GM18505 (cell line): ENCODE data around the gene ELP4.

Source experiments
- ATAC-seq: cut with Tn5 transposase; IDR thresholded peaks from one replicate; pipeline ENCODE4 v1.9.1; 2021; ENCODE audit not compliant: unreplicated experiment
- POLR2A ChIP-seq: IDR thresholded peaks from 4 replicates; pipeline ENCODE4 v1.6.1; 2011; ENCODE audit warnings: borderline replicate concordance; ENCODE audit not compliant: insufficient read depth, insufficient read length; ENCODE audit errors: extremely low read depth

The ELP4 gene

DNA sequence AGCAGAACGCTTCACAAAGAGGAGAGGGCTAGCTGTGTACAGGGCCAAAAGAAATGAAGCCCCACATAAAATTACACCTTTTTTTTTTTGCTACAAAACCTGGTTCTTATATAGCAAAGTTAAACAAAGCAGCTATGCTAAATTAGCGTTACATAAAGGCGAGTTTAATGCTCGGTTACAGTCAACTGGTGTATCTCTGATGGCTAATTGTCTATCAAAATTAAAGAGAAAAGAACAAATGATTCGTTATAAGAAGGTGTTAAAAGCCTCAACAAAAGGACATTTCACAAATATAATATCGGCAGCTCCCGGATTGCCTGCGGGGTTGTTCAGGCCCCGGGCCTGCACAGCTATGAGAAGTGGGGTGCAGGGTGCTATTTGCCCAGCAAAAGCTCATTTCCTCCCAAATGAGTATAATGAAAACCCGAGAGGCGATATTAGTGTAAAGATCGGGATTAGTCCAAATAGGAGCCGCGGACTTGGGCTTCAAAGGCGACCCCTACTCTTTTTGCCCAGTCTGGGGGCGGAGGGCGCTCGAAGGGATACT, 314.8 kb downstream of the ELP4 start:
- TF ChIP-seq POLR2A, result no peak
- ATAC-seq, result no peak

DNA sequence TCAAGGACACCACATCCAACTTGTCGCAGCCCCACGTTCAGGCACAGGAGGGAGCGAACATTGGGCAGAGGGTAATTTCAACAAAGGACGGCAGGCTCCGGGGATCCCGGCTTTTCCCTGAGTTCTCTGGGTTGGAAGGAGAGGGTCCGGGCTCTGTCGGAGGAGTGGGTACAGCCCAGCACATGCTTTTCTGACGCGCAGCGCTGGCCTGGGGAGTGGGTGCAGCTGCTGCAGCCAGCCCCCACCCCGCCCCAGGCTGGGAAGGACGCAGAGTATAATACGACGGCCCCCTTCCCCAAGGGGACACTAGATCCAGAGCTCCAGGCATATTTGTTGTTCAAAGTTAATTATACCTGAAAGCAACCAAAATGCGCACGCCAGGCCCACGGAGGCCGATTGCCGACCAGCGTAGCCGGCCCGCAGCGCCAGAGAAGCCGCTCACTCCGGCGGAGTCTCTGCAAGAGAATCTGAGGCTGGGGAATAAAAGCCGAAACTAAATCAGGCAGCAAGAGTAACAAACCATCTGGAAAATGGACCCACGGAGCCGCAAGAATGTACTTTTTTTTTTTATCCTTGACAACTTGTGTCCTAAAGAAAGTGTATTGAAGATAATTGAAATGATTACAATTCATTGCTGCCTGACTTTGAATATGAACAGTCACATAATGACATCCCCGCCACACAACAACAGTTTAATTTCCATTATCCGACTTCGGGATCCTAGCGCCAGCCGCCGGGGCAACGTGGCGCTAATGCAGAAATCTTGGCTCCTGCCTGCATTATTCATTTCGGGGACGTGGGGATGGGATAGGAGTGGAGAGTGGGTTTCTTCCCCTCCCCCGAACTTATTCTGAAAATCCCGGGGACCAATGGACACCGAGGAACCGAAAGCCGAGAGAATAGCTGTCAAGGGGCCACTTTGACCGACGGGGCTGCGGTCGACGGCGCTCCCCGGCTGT, 315.6 kb downstream of the ELP4 start:
- no peak for ATAC-seq
- TF ChIP-seq POLR2A, result no peak

DNA sequence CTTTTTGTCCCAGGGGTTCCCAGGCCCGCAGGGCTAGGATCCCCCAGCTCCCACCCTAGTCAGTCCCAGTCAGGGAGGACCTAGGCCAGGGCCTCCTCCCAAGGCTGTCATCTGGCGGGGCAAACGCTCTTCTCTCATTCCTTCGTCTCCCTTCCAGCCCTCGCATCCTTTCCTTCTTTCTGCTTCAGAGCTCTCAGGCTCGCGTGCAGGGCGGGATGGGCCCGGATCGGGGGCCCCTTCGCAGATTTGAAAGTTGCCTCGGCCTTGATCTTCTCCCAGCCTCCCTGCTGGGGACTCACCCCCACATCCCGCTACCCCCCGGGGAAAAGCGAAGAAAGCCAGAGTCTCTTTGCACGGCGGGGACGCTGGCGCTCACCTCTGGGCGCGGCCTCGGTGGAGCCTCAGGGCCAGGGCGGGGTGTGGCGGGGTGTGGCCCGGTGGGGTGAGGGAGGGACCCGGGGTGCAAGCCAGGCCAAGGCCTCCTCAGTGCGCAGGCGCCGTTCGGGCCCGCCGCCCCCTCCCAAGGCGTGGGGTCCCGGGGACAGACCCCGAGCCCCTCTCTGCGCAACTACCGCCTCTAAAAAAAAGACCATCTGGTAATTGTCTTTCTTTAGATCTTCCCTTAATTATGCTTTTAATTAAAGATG, 316.4 kb downstream of the ELP4 start:
- ATAC-seq, result no peak

DNA sequence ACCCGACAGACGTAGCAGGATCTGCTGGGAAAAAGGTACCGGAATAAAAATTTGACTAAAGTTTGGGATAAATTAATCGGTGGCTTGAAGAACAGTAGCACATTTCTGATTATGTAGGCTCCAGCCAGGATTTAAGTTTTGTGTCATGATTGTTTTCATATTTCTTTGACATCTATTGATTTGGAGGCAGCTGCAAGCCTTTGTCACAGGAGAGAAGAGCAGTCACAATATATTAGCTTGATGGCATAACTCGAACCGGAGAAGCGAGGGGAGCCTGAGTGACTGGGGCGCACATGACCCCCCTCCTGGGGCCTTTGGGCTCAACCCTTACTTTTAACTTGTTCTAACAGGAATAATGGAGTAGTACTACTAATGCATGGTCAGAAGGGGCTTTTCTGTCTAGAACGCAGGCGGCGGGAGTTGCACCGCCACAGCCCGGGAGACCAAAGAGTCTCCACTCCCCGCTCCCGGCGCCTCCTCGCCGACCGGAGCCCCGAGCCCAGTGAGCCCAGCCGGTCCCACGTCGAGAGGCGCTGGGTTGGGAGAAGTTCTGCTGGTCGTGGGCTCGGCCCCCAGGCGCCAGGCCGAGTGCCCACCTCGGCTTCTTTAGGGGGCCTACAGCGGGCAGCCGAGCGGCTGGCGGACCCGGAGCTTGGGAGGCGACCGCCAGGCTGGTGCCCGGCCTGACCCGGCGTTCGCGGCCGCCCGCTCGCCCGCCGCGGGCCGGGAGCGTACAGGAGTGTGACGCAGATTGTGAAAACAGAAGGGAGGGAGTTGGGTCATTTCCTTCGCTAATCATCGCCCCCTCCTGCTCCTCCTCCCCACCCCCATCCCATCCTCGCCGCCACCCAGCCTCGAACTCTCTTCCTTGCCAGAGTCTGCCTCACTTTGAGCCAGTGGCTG, 317.2 kb downstream of the ELP4 start:
- no peak for ATAC-seq
- TF ChIP-seq POLR2A, result no peak

More for the DNA sequence above, 316.4 kb downstream of the ELP4 start:
- TF ChIP-seq POLR2A, result no peak

DNA sequence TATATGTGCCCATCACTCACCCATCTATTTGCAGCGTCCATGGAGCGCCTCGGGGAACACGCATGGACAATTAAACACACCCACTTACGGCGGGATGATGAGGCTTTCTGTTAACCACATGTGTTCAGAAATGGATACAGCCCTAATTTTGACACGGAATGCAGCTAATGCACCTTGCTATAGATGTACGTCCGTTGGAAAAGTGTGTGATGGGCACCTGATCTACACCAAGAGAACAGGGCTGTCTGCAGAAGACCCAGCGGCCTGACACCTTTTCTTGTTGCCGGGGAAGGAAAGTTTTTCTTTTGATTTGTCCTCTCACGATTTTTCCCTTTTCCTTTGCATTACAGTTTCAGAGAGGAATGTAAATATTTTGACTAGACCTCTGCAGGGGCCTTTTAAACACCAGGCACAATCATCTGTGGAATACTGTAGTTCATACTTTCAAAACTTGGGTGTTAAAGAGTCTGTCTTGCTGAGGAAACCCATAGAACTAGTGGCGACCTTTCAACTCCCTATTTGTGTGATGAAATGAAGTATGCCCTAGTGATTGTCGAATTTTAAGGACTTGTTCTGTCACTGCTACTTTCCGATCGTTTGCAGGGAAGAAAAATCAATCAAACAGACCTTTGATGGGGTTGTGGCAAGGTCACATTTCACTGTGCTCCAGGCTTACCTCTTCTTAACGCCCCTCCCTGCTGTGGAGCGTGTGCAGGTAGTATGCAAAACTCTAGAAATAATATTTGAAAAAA, 318.1 kb downstream of the ELP4 start:
- no peak for TF ChIP-seq POLR2A

DNA sequence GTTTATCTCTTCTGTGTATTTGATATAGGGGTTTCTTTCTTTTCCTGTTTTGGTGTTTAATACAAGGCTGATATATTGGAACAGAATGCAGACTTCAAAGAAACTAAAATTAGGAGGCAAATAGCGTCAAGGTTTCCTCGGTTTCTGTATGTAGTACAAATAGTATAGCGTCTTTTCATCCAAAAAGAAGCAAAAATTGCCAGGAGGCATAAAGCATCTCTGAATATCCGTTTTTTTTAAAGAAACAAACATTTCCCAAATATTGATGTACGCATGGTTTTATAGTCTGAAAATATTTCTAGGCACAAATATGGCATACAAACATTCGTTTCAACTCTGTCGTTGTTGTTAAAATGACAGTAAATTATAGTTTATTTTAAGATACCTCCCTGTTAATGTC, 318.6 kb downstream of the ELP4 start:
- ATAC-seq, result no peak
- TF ChIP-seq POLR2A, result no peak

More for the DNA sequence above, 318.1 kb downstream of the ELP4 start:
- no peak for ATAC-seq

DNA sequence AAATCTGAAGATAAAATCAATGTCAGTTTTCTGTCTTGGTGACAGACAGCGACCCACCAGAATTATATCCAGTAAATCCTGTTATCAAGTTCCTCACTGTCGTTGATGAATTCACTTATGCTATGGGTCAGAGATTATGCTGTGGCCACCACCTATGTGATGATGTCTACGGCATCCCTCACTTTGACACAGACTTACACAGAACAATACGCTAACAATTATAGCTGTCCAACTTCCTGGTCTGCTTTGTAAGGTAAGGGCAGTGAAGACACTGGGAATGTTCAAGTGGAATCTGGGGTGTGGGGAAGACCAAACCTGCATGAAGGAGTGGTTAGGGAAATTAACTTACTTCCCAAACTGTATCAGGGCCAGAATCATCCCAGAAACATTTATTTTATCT, 320.8 kb downstream of the ELP4 start:
- no peak for TF ChIP-seq POLR2A
- ATAC-seq, result no peak

DNA sequence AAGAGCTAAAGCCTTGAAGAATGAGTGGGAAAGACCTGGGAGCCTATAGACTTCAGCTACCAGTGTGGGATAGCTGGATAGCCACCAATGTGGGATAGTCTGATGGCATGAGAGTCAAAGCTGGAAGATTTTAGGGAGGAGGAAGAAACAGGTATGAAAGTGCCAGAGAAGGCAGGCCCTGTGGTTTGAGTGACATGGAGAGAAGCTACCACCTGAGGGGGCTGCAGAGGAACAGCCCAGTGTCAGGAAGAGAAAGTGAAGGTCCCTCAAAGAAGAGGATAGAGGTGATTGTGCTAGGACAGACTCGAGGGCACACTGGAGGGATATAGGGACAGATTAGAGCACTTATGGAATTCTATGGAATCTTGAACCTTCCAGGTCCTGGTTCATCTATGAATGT, 324.7 kb downstream of the ELP4 start:
- ATAC-seq, result no peak
- no peak for TF ChIP-seq POLR2A
